NCI-H187 (cell line): ENCODE measurements around the gene TLL2.

Experiments used
- DNase-seq, 2 experiments: peaks; one replicate each; lab custom pipeline; 2025; lab: John Stamatoyannopoulos, UW

TLL2 gene

GRCh38 chr10:96319754-96320474, 193.8 kb downstream of the TLL2 start:
- DNase-seq = no peak

- no peak for DNase-seq
Measured at GRCh38 chr10:96317067-96317833, 196.5 kb downstream of the TLL2 start.
